Measurements from ENCODE around the gene EHMT1.

The EHMT1 gene

DNA sequence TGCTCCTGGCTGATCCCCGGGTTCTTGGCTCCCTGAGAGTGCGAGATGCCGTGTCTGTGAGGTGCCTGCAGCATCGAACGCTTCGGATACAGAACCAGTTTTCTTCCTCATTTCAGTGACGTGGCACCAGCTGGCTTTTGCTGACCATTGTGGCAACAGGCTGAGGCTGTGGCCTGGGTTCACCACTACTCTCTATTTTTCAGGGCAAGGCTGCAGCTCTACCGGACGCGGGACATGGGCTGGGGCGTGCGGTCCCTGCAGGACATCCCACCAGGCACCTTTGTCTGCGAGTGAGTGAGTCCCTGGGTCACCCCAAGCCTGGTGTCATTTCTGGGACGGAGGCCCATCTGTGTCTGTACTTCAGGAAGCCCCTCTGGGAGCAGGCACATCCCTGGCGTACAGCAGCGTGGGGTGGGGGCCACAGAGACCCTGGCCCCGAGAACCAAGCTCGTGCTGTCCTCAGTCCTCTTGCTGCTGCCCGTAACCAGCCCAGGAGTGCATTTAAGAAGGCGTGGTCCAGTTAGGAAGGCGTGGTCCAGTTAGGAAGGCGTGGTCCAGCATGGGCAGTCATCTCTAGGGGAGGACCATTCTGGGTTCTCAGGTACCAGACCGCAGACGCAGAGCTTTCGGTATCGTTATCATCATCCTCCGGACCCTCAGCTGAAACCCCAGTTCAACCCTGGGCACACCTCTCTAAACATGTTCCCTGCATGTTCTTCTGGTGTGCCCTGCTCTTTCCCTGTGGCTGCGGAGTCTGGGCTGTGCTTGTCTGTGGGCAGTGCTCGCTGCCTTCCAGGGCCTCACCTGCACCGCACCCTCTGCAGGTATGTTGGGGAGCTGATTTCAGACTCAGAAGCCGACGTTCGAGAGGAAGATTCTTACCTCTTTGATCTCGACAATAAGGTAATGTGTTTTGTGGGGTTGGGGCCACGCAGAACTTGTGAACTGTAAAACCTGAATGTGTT, 198.7 kb downstream of the EHMT1 start:
- no peaks in the 10 kb centered on the region for H3F3A ChIP-seq (ENCODE audit: insufficient read depth)
- H3K9me2 ChIP-seq (replicated peaks; ENCODE audit: insufficient read depth, low read length): no peaks in the 10 kb centered on the region
- peaks cover 5% of the 10 kb centered on the region; the same call in 1 of the 2 replicates for H3K36me3 ChIP-seq (ENCODE audit: low read length)
- no peak overlapping the region for H3K27ac ChIP-seq (ENCODE audit: low read depth, low read length)
- no peak overlapping the region for H3K4me3 ChIP-seq (ENCODE audit: insufficient read depth, low read length, poor library complexity, severe bottlenecking)
- H3K79me2 ChIP-seq (ENCODE audit: insufficient read depth, low read length): no peaks in the 10 kb centered on the region
- H3K9ac ChIP-seq (ENCODE audit: low read length): no peak overlapping the region
- no peaks in the 10 kb centered on the region for H3K9me3 ChIP-seq (ENCODE audit: insufficient read depth, low read length)
- H3K27me3 ChIP-seq (ENCODE audit: low read length): no peaks in the 10 kb centered on the region
- no peak overlapping the region for H2AFZ ChIP-seq (ENCODE audit: low read depth, low read length, severe bottlenecking)
- H4K20me1 ChIP-seq (ENCODE audit: low read depth, low read length): no peaks in the 10 kb centered on the region
- no peak overlapping the region for H3K4me2 ChIP-seq (ENCODE audit: low read depth, low read length, poor library complexity, severe bottlenecking)
- no peak for TF ChIP-seq EZH2phosphoT487 (conservative IDR thresholded peaks at IDR 0.05; ENCODE audit: low read length)
- TF ChIP-seq, protein P1, sequence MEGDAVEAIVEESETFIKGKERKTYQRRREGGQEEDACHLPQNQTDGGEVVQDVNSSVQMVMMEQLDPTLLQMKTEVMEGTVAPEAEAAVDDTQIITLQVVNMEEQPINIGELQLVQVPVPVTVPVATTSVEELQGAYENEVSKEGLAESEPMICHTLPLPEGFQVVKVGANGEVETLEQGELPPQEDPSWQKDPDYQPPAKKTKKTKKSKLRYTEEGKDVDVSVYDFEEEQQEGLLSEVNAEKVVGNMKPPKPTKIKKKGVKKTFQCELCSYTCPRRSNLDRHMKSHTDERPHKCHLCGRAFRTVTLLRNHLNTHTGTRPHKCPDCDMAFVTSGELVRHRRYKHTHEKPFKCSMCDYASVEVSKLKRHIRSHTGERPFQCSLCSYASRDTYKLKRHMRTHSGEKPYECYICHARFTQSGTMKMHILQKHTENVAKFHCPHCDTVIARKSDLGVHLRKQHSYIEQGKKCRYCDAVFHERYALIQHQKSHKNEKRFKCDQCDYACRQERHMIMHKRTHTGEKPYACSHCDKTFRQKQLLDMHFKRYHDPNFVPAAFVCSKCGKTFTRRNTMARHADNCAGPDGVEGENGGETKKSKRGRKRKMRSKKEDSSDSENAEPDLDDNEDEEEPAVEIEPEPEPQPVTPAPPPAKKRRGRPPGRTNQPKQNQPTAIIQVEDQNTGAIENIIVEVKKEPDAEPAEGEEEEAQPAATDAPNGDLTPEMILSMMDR (IDR thresholded peaks at IDR 0.05; ENCODE audit: insufficient read depth, low read length, poor library complexity, severe bottlenecking): no peak

GRCh38 chr9:137818286-137818685, 199.5 kb downstream of the EHMT1 start:
- H3K27me3 ChIP-seq (ENCODE audit: low read length): no peaks in the 10 kb centered on the region
- H3F3A ChIP-seq (ENCODE audit: insufficient read depth): no peaks in the 10 kb centered on the region

GRCh38 chr9:137820161-137820855, 201.5 kb downstream of the EHMT1 start:
- H3K4me3 ChIP-seq (ENCODE audit: insufficient read depth, low read length, poor library complexity, severe bottlenecking): no peak overlapping the region
- no peaks in the 10 kb centered on the region for H3K9me2 ChIP-seq (replicated peaks; ENCODE audit: insufficient read depth, low read length)
- peaks cover 5% of the 10 kb centered on the region; the same call in 1 of the 2 replicates for H3K36me3 ChIP-seq (ENCODE audit: low read length)
- no peak overlapping the region for H3K4me2 ChIP-seq (ENCODE audit: low read depth, low read length, poor library complexity, severe bottlenecking)
- H3F3A ChIP-seq (ENCODE audit: insufficient read depth): peaks cover 10% of the 10 kb centered on the region; the same call in 1 of the 2 replicates
- TF ChIP-seq, protein P1 (IDR thresholded peaks at IDR 0.05; ENCODE audit: insufficient read depth, low read length, poor library complexity, severe bottlenecking): no peak
- no peak for TF ChIP-seq EZH2phosphoT487 (conservative IDR thresholded peaks at IDR 0.05; ENCODE audit: low read length)
- H3K79me2 ChIP-seq (ENCODE audit: insufficient read depth, low read length): no peaks in the 10 kb centered on the region
- H3K27ac ChIP-seq (ENCODE audit: low read depth, low read length): no peak overlapping the region
- no peak overlapping the region for H3K9ac ChIP-seq (ENCODE audit: low read length)
- no peaks in the 10 kb centered on the region for H3K27me3 ChIP-seq (ENCODE audit: low read length)
- H4K20me1 ChIP-seq (ENCODE audit: low read depth, low read length): no peaks in the 10 kb centered on the region
- H3K9me3 ChIP-seq (ENCODE audit: insufficient read depth, low read length): no peaks in the 10 kb centered on the region
- no peak overlapping the region for H2AFZ ChIP-seq (ENCODE audit: low read depth, low read length, severe bottlenecking)

More at GRCh38 chr9:137818286-137818685, 199.5 kb downstream of the EHMT1 start:
- H2AFZ ChIP-seq (ENCODE audit: low read depth, low read length, severe bottlenecking): no peak overlapping the region
- no peaks in the 10 kb centered on the region for H3K9me2 ChIP-seq (replicated peaks; ENCODE audit: insufficient read depth, low read length)
- no peak for TF ChIP-seq EZH2phosphoT487 (conservative IDR thresholded peaks at IDR 0.05; ENCODE audit: low read length)
- TF ChIP-seq, protein P1 (IDR thresholded peaks at IDR 0.05; ENCODE audit: insufficient read depth, low read length, poor library complexity, severe bottlenecking): no peak
- H3K79me2 ChIP-seq (ENCODE audit: insufficient read depth, low read length): no peaks in the 10 kb centered on the region
- H3K36me3 ChIP-seq (ENCODE audit: low read length): peaks cover 5% of the 10 kb centered on the region; the same call in 1 of the 2 replicates
- H3K4me3 ChIP-seq (ENCODE audit: insufficient read depth, low read length, poor library complexity, severe bottlenecking): no peak overlapping the region
- no peaks in the 10 kb centered on the region for H4K20me1 ChIP-seq (ENCODE audit: low read depth, low read length)
- no peak overlapping the region for H3K27ac ChIP-seq (ENCODE audit: low read depth, low read length)
- no peak overlapping the region for H3K9ac ChIP-seq (ENCODE audit: low read length)
- H3K9me3 ChIP-seq (ENCODE audit: insufficient read depth, low read length): no peaks in the 10 kb centered on the region
- no peak overlapping the region for H3K4me2 ChIP-seq (ENCODE audit: low read depth, low read length, poor library complexity, severe bottlenecking)

Data from SU-DHL-6 (cell line).